Iris pigment epithelial cell (primary cell): ENCODE results near the gene GRIA1.
A peak's percentile ranks its signal among the peaks of the same experiment; 100 is the strongest.
"Not testable (repeated sequence)": the region's sequence is repeated elsewhere in the genome, so short reads cannot be mapped to it uniquely, and the experiment has no call there.

ENCODE experiments used
- DNase-seq: peaks from one replicate; pipeline ENCODE4 v3.0.0-alpha.2; 2011; ENCODE audit warnings: low read depth

The GRIA1 gene

DNA sequence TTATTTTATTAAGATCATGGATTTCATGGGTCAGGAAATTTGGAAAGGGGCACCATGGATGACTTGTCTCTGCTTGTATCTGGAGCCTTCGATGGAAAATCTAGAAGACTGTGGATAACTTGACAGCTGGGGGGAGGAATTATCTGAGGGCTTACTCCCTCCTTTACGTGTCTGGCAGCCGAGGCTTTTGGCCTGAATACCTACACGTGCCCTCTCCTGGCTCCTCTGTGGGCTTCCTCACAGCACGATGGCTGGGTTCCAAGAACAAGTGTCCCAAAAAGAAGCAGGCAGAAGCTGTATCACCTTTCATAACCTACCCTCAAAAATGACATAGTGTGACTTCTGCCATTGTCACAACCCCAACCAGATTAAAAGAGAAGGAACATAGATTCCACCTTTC, 228.9 kb downstream of the GRIA1 start:
- no peak for DNase-seq

DNA sequence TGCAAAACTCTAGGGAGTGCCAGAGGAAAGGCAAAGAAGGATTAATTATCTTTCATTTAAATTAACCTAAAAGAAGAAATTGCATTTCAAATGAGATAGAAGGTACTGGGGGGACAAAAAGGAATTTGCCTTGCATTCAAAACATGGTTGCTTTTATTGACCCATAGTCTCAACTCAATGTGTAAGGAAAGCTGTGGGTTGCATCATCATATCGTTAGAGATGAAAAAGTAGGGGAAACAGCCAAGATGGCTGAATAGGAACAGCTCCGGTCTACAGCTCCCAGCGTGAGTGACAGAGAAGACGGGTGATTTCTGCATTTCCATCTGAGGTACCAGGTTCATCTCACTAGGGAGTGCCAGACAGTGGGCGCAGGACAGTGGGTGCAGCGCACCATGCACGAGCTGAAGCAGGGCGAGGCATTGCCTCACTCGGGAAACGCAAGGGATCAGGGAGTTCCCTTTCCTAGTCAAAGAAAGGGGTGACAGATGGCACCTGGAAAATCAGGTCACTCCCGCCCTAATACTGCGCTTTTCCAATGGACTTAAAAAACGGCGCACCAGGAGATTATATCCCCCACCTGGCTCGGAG, 232.6 kb downstream of the GRIA1 start:
- not testable (repeated sequence) for DNase-seq

DNA sequence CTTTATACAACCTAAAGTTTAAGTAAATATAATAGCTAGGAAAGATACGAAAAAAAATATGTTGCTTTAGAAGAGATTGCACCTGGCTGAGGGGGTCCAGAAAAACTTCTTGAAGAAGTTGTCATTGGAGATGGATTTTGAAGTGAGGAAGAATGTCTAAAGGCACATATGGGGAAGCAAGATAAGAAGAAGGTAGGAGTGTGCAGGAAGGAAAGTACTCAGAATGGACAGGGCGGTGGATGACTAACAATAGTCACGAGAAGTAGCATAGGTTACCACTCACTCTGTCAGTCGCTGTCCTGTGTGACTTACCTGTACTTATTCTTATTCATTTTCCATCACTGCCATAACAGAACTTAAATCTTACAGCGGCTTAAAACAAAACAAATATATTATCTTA, 251.6 kb downstream of the GRIA1 start:
- no peak for DNase-seq

DNA sequence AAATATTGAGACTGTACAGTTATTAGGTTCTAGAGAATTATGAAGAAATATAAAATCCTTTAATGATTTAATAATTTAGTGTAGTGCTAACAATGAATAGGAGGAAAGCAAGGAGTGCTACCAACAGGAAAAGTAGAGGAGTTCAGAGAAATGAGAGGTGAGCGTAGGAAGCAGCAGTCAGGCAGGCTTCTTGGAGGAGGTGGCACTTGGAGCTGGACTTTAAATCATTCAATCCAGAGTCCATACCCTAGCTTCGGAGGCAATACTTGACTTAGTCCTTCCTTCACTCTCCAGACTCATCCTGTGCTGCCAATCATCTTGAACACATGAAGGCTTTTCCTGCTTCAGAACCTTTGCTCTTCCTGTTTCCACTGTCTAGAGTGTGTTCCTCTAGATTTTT, 254.3 kb downstream of the GRIA1 start:
- DNase-seq = no peak

DNA sequence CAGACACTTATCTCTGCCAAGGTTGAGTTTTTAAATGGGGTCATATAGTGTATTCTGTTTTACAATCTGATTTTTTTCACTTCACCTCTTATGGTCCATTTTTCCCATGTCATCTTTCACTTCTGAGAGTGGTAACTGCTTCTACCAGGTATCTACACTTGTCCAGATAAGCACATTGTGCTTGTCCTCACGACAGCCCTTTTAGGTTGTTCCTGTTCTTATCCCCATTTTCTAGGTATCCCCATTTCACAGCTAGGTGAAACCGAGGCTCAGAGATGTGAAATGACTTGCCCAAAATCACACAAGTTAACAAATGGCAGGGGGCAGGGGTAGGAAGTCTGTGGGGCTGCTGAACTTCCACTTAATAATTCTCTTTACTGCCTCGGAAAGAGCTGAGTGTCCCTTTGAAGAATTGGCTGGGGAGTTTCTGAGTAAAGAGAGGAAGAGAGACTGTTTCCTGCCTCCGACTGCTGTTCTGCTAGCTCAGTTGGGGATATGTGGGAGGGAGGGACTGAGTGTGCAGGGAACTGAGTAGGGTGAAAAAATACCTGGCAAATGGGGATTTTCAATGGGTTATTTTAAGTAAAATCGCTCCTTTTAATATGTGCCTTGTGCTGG, 255.4 kb downstream of the GRIA1 start:
- DNase-seq = no peak

DNA sequence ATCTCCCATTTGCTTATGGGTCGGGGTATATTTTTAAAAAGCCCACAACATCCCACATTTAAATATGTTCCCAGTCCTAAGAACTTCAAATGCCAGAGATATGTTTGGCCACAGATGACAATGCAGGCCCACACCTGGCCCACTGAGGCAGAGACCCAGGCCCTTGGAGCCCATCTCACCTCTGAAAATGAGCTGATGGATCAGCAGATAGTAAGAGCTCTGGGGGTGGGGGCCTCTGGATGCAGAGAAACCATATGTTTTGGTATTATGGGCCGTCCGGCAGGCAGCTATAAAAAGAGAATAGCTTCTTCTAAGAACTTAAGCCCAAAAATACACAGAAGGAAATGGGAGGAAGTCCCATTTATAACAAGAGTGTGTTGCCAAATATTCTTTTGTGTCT, 256.0 kb downstream of the GRIA1 start:
- DNase-seq = no peak

DNA sequence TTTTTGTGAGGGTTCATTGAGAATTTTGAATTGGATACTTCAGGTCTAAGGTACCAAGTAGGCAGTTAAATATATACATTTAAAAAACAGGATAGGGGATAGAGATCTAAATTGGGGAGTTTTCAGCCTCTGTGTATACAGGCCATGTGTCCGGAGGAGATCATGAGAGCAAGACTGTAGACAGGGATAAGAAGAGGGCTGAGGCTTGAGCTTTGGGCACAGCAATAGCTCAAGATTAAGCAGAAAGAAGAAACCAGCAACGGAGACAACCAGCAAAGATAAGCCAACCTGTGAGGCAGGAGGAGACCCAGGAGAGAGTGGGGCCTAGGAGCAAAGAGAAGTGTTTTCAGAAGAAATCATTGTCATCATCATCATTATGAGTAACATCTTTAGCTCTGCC, 258.4 kb downstream of the GRIA1 start:
- DNase-seq = no peak

DNA sequence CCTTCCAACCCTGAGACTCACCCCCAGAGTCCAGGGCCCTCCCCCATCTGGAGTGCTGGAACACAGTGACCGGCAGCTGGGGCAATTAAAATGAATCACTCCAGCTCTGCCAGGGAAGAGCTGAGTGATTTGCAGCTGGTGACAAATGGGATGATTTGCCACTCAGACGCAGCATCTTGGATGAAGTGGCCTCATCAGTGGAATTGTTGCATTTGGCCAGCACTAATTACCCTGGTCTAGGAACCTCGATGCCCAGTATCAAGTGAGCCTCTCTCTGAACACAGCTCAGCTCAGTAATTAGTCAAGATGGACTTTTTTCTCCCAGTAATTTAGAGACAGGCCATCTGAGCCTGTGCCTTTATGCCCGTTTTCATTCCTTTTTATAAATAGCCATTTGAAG, 259.5 kb downstream of the GRIA1 start:
- DNase-seq = no peak

DNA sequence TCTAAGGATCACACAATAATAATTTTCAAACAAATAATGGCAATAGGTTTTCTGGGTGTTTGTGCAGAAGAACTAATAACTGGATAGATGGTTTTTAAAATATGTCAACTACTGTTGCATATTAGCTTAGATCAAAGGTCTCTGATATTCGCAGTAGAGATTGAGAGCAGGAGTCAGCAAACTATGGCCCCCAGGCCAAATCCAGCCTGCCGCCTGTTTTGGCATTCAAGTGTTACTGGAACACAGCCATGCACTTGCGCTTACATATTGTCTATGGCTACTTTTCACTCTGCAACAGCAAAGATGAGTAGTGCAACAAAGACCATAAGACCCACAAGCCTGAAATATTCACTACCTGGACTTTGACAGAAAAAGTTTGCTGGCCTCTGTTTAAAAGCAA, 260.8 kb downstream of the GRIA1 start:
- no peak for DNase-seq

DNA sequence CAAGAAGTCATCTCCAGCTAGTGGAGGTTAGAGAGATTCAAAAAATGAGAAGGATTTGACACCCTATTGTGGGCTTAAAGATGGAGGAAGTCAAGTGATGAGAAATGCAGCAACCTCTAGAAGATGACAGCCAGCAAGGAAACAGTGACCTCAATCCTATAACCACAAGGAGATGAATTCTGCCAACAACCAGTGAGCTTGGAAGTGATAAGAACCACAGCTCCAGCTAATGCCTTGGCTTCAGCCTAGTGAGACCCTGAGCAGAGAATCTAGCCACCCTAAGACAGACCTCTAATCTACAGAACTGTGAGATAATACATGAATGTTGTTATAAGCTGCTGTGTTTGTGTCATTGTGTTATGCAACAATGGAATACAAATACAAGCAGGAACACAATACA, 262.4 kb downstream of the GRIA1 start:
- no peak for DNase-seq

DNA sequence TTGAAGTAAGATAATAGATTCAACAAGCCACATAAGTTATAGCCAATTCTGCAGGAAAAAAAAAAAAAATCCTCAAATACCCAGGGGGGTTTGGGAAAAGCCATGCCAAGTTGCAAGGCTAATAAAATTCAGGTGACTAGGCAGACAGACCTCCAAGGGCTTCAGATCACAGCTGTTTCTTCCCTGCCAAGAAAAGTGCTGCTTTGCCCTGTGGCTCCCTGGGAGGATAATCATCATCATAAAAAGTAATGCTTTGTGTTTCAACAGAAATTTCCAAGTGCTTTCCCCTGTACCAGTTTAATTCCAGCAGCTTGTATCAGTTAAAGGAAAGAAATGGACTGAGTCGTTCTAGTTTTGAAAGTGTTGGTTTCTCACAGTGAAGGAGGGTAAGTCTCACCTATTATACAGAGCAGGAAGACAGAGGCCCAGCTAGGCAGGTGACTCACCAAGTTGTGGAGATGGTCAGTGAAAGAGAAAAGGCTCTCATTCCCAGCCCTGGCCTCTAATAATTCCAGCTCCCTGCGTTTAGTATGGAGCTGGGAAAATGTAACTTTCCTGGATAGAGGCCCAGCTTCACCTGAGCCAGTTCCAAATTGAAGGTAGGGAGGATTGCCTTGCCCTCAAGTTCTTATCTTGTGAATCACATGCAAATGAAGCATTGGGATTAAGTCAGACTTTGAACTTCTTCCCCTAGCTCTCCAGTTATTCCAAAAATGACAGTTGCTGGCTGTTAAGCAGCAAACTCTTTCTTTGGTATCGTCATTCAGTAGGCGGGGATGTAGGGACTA, 263.4 kb downstream of the GRIA1 start:
- DNase-seq = no peak

DNA sequence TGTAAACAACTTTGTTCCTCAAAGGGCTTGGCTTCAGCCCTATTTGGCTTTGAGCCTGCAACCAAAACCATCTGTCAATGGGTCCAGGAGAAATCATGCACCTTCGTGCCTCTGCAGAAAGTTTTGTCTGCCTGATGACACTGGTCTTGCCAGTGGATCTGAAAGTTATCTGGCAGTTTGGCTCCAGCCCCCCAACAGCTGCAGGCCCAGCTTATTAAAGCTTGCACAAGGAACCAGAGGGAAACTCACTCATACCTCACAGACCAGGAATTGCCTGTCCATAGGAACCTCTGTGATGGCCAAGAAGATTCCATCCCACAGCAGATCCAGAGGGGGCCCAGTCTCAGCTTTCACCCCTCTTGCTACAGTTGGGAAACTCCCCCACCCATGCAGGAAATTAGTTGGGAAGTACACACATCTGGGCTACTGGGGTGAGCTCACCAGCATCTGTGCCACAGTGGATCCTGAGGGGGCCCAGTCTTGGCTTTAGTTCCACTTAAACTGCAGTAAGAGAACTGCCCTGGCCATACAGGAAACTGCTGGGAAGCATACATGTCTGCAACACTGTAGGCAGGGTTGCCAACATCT, 265.5 kb downstream of the GRIA1 start:
- DNase-seq = no peak

DNA sequence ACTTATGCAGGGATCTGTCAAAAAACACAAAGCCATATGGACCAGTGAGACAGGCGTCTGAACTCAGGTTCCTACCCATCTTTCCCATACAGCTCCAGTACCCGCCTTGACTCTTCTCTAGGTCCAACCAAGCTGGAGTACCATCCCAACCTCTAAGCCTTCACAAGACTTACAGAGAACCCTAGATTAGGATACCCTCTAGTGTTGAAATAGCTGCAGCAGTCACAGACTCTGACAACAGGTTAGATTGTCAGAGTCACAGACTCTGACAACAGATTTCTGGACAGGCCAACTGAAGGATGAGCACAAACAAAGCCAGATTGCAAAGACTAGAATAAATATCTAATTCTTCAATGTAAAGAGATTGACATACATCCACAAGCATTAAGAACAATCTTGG, 266.1 kb downstream of the GRIA1 start:
- DNase-seq = peak; percentile 1

DNA sequence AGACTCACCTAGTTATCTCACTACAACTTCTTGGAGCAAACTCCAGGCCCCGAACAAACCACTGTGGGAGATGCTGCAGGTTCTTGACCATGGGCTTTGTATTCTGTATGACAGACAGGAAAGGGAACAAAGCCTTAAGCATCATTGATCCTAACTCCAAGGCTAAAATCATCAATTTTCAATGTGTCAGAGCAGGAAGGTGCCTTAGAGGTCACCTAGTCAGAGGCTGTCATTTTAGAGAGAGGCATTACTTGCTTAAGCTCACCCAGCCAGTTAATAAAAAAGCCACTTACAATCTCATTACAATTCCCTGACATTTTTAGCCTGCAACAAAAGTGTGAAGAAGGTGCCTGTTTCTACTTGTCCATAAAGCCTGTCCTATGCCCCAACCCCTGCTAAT, 275.5 kb downstream of the GRIA1 start:
- no peak for DNase-seq

DNA sequence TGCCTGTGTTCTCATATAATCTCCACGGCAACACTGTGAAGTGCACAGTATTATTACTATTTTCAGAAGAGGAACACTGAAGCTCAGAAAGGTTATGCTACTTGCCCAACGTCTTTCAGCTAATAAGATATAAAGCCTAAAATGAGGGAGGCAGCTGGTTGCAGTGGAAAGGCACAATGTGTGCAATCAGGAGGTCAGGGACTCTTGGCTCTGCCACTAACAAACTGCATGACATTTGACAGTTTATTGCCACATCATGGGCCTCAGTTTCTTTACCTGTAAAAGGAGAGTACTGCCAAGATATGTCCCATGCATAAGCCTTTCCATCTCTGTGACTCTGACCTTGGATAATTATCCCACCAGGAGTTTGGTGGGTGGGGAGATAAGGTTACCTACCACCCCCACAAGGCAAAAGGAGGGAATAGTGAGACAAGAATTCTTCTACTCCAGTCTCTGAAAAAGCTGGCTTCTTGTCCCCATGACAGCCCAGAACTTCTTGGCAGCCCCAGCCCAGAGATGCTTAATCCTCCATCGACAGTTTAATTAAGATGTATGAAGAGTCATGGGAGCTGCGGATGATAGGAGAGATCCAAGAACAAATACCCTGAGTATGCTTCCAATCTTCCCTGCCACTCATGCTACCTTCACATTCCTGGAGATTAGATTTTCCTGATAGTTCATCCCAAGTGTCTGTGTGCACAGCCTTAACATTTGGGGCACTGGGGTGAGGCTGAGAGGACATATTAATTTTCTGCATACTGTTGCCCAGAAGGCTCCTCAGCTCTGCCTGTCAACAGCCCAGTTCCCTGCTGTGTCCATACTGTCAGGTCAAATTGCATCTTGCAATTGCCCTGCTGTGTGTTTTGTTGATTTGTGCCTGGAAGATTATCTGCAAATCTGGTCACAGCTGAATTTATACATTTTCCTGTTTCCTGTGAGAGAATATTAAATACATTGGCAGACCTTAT, 277.0 kb downstream of the GRIA1 start:
- no peak for DNase-seq

DNA sequence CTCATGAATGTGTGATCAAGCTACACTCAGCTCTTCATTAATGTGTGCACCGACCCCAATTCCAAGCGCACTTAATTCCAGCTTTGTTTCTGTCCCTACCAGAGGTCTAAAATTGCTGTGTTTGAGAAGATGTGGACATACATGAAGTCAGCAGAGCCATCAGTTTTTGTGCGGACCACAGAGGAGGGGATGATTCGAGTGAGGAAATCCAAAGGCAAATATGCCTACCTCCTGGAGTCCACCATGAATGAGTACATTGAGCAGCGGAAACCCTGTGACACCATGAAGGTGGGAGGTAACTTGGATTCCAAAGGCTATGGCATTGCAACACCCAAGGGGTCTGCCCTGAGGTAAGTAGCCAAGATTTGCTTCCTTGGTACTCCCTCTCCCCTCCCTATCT, 279.6 kb downstream of the GRIA1 start:
- no peak for DNase-seq

DNA sequence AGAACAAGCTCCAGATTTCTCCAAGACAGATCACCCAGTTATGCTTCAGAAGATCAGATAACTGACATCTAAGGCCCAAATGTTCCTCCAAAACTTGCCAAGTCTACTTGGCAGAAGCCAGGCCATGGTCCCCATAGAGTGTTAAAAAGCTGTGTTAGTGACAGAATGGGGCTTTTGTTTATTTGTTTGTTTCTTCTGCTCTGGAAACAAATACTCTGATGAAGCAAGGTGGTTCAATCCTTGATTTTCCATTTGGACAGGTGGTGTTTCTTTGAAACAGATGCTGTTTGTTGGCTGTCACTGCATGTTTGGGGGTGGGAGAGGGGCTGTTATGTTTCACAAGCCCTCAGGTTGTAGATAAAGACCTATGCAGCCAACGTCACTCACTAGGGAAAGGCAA, 284.2 kb downstream of the GRIA1 start:
- no peak for DNase-seq

DNA sequence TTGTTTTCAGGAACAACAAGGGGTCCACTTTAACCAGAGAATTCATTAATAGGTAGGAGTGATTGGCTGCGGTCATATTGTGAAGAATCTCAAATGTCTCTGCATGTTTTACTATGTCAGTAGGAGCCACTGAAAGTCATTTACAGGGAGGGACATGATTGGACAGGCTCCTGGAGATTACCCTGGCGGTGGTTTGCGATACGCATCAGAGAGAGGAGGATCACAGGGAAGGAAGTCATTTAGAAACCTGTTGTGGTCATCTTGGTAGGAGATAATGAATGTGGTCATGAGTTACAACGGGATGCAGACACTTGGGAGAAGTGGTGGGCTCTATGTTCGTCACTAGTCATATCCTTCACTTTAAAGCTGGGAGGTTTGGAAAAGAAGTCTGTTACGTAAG, 285.5 kb downstream of the GRIA1 start:
- no peak for DNase-seq

DNA sequence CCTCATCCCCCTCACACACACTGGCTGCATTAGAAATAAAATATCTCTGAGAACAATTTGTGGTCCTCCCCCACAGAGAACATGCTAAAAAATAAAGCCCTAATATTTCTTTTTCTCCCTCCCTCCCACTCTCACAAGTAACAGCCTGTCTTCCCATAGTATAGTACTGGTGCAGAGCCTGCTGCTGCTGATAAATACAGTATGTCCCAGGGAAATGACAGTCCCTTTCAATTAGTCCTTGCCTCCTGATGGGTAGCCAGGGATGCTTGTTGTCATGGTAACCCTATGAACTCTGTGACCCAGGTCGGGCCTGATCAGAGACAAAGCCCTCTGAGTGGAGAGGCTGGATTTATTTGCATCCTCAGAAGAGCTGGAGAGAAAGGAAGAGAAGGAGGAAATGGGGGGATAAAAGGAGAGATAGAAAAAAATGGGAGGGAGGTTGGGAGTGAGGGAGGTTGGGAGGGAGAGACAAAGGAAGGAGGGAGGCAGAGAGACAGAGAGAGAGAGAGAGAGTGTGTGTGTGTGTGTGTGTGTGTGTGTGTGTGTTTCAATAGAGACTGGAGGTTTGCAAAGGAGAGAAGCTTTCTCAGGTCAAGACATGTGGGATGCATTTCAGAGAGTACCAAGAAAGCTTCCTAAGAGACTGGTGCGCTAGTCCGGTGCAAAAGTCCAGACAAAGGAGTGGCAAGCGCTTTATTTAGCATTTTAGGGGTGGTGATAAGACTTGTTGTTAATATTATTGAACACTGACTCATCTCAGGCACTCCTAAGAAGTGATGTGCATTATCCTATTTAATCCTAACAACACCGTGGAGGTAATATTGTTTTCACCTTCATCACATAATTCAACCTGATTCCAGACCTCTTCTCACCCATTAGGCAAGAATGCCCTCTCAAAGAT, 287.5 kb downstream of the GRIA1 start:
- DNase-seq = no peak

DNA sequence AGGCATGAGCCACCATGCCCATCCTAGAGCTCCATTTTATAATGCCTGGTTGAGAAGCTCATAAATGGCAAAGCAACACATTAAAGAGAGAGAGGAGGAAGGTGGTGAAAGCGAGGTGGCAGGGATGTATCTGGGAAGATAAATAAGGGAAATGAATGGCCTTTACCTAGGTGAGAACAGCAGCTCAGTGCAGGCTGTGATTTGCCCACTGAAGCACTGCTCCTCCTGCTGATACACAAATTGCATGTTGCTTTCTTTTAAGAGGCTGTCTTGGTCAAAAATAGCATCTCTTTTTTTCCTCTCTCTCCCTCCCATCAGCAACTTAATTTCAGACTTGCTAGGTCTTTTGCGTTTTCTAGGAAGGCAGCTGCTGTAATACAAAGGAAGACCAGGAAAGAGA, 289.4 kb downstream of the GRIA1 start:
- no peak for DNase-seq
